ENCODE data around the gene ASIC1.
A peak's percentile ranks its signal among the peaks of the same experiment; 100 is the strongest.
"Not testable (repeated sequence)": the region's sequence is repeated elsewhere in the genome, so short reads cannot be mapped to it uniquely, and the experiment has no call there.

Gene ASIC1

DNA sequence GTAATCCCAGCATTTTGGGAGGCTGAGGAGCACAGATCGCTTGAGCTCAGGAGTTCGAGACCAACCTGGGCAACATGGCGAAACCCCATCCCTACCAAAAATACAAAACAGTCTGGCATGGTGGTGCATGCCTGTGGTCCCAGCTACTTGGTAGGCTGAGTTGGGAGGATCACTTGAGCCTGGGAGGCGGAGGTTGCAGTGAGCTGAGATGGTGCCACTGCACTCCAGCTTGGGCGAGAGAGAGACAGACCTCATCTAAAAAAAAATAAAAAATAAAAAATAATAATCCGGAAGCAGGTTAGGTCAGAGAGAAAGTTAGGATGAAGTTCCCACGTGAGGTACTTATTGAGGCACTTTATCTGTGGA is 27.0 kb downstream of the ASIC1 start:
- DNase-seq, result not testable (repeated sequence)

DNA sequence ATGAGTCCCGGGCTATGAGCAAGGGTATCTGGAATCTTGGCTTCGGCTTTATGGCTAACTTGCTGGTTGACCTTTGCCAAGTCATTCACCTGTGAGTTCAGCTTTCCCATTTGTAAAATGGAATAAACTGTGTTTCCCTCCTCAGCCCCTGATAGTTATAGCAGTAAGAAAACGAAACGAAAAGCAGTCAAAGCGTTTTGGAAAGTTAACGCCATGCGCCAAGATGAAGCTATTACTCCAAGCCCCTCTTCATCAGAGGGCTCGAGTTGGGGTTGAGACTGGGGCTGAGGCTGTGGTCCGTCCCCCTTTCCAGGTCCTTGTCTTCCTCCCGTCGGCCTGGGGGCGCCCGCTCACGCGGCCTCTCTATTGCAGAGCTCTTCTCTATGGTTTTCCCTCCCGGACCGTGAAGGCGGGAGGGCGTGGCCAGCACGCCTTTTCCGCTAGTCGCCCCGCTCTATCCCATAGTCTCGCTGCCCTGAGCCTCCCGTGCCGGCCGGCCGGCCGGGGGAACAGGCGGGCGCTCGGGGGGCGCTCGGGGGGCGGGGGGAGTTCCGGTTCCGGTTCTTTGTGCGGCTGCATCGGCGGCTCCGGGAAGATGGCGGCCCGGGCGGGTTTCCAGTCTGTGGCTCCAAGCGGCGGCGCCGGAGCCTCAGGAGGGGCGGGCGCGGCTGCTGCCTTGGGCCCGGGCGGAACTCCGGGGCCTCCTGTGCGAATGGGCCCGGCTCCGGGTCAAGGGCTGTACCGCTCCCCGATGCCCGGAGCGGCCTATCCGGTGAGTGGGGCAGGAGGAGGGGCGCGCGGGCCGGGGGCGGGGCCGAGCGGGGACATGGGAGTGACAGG is 27.6 kb downstream of the ASIC1 start, which contains the start of gene SMARCD1:
TSS of gene SMARCD1 (plus strand) at position 568 of the 840 bp plus-strand sequence. CDS start at position 596, 28 bp downstream.
- DNase-seq, result peak; percentile 63 to 95 (median 89)

DNA sequence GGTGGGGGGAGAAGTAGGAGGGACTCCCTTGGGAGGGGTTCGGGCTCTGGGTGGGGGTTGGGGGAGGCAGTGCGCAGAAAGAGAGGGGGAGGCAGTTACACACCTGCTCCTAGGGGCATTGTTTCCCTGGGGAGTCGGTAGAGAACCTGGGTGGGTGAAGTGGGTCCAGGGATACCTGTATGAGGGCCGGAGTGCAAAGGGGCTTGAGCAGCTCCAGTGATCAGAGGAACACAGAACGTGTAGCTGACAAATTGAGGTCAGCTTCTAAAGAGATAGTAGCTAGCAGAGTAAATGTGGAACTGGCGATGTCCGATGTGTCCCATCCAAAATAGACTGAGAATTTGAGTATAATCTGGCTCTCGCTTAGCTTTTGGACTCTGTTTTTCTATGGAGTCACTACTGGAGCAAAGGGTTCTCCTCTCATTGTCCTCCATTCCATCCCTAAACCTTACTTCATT is 28.2 kb downstream of the ASIC1 start:
- peak in 1 of 56 donors; percentile 38 for DNase-seq

DNA sequence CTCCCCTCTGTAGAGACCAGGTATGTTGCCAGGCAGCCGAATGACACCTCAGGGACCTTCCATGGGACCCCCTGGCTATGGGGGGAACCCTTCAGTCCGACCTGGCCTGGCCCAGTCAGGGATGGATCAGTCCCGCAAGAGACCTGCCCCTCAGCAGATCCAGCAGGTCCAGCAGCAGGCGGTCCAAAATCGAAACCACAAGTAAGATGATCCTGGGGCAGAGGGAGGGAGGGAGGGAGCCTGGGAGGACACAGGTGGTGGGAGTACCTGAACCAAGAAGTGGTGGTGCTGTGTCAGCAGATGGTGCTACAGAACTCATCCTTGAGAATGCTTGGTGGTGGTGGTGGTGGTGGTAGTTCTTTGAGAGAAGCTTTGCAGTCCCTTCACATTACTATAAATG is 28.8 kb downstream of the ASIC1 start:
- no peak for DNase-seq

DNA sequence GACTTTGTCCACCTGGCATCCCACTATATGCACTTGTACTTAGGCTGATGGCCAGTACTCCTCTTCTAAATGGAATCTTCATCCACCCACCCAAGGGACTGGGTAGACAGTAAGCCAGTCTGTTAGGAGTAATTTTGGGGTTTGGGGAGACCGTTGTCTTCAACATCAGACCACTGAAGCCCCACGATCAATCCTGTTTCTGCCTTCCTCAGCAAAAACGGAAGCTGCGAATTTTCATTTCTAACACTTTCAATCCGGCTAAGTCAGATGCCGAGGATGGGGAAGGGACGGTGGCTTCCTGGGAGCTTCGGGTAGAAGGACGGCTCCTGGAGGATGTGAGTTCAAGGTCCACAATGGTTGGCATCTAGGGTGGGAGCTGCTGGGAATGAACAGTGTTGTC is 29.8 kb downstream of the ASIC1 start:
- no peak for DNase-seq

DNA sequence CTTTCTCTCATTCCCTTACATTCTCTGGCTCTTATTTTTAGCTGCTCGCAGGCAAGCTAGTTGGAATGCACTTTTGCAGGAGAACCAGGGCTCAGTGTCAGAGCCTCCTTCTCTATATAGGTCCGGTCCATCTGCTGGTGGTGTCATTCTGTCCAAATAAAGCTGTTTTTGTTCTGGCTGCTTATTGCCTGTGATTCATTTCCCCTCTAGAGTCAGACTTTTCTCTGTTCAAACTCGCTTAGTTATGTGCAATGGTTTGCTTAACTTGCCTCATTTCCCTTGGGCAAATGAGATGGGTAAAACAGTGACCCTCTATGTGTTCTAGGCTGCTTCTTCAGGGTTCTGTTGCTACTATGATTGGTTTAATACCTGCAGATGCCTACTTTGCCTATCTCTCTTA is 30.6 kb downstream of the ASIC1 start:
- no peak for DNase-seq

DNA sequence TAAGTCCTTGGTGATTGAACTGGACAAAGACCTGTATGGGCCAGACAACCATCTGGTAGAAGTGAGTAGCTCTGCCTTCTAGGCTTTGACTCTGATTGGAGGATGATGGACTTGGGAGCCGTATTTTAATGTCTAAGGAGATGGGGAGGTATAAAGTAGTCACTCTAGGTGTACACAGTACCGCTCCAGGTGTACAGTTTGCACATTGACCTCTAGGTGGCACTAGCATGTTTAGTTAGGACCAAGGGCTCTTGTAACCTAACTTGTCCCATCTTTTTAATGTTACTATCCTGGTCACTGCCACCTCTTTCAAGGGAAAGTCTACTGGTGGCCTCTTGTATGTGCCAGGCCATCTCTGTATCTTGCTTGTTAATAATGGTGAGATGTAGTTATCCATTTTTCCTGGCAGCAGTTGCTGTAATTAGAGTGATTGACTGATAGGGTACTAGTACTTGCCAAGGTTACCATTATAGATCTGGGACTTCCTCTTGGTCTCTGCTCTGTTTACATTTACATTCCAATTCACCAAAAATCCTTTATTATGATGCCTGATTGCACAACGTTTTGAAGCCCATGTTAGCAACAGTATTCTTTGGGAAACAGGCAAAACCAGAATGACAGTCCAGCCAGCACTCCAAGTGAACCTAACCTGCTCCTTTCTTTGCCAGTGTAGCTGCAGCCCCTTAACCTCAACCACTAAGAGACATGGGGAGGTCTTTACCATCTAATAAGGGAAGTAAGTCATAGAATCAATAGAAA is 31.4 kb downstream of the ASIC1 start:
- DNase-seq, result peak in 13 of 56 donors; percentile 10 to 55 (median 19)

DNA sequence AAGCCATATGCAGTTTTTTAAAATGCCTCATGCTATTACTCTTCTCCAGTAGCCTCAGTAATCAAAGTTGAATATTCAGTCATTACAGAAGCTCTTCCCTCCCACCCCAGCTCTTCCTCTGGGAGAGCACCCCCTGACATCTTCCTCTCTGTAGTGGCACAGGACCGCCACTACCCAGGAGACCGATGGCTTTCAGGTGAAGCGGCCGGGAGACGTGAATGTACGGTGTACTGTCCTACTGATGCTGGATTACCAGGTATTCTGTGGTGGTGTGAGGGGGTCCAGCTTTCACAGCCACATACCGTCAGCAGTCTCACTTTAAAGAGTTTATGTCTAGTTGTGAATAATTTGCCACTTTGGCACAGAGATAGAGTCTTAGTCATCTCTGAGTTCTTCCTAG is 32.3 kb downstream of the ASIC1 start:
- DNase-seq, result no peak

DNA sequence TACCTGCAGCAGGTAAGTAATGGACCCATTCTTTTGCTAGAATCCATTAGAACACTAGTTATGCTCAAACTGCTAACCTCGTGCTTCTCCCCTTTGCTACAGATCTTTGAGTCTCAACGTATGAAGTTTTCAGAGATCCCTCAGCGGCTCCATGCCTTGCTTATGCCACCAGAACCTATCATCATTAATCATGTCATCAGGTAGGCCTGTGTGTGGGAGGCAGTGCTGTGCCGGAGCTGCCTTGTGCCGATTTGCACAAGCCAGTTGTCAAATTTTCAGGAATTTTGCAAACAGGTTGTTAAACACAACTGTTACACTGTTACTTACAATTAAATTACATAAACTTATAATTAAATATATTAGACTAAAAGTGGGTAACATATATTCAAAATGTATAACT is 33.0 kb downstream of the ASIC1 start:
- DNase-seq, result no peak

DNA sequence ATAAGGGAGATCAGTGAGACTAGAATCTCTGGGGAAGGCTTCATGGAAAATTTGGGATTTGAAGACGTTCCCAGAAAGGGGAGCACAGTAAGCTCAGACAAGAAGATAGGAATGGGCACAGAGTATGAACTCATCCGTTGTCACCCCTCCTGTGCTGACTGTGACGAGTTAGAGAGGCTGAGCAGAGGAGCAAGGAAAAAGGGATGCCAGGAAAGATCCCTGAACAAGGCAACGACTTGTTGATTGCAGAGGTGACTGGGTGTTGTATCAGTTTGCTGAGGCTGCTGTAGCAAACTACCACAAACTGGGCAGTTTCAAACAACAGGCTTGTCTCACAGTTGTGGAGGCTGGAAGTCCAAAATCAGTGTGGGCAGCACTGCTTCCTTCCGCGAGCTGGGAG is 40.6 kb downstream of the ASIC1 start:
- no peak for DNase-seq

DNA sequence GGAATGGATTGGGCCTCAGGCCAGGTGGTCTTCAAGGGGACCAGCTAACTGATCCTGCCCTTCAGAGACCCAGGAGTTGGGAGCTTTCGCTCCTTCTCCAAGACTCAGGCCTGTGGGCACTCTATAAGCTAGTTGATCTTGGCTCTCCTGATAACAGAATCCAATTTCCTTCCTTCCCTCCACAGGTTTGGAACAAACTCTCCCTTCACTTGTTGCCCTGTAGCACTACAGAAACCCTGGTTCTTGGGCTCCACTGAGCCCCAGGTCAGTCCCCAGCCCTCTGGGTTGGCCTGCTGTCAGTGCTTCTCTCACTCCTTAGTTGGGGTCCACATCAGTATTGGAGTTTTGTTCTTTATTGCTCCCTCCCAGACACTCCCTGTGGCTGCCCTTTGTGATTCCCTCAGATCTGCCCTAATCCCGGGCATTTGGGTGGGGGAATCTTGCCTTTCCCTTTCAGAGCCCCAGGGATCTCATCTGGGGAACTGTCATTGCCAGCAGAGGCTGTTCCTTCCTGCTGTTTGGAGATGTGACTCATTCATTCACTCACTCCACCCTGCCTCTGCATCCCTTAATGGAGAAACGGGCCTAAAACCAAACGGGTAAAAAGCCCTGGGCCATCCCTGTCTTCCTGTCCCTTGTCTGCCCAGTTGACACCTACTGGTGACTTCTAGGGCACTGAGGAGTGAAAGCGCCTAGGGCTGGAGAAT is 42.1 kb downstream of the ASIC1 start:
- no peak for DNase-seq

DNA sequence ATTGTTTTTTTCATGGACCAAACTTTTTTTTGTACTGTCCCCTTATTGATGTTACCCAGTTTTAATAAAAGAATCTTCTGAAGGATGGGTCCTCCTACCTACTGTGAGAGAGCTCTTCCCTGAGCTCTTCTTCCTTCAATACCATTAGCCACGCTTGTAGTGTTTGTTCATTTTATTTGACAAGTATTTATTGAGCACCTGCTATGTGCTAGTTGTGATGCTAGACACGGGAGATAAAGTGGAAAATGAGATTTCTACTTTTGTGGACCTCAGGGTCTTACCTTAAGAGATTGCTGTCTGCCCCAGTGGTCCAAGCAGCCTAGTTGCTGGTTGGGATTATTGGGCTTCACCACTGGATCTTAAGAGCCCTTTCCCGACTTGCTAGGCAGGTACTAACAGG is 43.2 kb downstream of the ASIC1 start:
- DNase-seq, result no peak

DNA sequence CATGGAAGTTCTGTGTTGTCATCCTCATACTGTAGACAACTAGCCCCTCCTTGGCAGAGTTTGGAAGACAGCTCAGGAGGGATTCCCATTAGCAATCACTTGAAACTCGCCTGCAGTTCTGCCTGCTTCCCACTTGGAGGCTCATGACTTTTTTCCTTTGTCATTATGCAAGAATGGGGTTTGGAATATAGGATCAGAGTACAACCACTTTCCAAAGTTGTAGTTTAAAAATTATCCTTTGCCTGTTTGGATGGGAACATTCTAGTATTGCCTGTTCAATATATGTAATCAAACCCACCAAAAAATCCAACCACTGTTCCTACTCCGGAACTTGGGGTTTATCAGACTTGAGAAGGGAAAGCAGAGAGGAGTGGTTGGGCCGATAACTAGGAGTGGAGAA is 44.3 kb downstream of the ASIC1 start:
- peak in 5 of 56 donors; percentile 16 to 48 (median 24) for DNase-seq

DNA sequence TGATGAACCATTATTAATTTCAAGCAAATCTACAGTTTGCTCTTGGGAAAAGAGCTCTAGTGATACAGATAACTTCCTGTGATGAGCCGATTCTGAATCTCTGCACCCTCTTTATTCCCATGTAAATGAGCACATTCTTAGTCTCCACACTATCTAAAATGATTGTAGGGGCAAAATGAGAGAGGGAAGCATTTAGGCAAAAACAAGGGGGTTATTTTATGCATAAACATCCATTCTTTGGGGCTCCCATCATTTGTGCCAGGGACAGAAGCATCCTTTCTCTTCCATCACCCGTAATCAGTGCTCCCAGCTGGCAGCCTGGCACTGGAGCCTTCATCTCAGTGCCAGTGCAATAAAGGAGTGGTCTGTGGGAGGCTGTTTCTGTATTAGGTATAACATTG is 44.7 kb downstream of the ASIC1 start:
- peak in 37 of 56 donors; percentile 17 to 78 (median 37) for DNase-seq

DNA sequence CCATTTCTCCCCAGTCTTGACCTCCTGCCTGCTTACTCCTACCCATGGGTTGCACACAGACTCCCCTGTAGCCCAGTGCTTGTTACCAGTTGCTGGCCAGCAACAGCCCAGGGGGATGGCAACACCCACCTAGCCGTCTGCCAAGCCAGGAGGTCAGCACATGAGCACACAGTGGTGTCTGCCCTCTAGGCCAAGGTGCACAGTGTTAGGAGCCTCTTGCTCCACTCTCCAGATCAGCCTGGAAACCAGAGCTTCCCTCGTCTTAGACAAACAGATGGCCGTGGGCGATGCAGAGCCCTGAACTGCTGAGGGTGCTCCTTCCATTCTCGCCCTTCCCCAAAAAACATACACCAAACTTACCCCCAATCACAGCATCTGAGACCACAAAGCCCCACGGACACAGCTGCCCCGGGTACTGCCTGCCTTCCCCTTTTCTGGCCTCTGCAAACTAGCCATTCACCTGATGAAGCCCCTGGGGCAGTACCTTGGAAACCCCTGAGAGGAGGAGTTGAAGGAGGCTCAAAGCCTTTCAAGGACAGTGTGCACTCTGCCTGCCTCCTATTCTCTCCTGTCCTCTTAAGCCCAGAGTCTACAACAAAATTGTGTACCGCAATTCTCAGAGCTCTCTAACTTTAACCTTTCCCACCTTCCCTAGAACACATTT is 45.4 kb downstream of the ASIC1 start:
- DNase-seq, result peak in 8 of 56 donors; percentile 15 to 59 (median 50)

DNA sequence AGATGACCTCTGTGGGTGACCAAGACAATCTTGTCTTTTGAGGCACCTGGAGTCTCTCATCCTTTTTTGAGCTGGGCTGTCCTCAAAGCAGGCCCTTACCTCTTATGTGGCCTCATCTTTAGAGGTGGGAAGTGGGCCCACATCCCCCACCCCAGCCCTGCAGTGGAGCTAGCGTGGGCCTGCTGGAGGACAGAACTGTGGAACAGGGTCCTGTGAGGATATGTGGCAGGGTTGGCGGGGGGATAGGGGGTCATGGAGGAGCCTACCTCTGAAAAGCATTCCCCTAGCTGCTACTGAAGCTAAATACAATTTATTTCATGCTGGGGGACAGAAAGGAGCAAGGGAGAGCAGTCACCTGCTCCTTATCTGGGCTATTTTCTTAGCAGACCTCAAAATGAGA is 46.0 kb downstream of the ASIC1 start:
- DNase-seq, result no peak

DNA sequence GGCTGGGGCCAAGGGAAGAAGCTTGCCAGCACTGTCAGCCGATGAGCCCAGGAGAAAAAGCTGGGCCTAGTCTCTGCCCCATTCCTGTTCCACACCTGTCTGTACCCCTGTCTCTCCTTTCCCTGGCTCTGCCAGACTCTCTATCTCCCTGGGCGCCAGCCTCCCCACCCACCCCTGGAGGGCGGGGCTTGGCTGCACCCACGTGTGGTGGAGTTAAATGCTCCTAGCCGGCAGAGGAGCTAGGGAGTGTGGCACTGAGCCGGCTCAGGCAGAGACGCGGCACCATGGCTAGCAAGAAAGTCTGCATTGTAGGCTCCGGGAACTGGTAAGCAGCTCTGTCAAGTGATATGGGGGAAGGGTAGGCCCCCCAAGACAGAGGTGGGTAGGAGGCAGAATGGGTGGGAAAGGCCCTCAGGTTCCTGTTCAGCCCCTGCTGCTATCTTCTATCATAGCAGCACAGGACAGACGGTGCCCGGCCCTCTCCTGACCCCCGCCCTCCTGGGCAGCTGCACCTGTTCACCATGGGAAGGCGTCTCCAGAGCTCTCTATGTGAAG is 46.4 kb downstream of the ASIC1 start, which contains the start of gene GPD1:
TSS of gene GPD1 (plus strand) at position 242 of the 555 bp plus-strand sequence. CDS start at position 285, 43 bp downstream.
- DNase-seq, result peak in 47 of 56 donors; percentile 23 to 83 (median 60)

DNA sequence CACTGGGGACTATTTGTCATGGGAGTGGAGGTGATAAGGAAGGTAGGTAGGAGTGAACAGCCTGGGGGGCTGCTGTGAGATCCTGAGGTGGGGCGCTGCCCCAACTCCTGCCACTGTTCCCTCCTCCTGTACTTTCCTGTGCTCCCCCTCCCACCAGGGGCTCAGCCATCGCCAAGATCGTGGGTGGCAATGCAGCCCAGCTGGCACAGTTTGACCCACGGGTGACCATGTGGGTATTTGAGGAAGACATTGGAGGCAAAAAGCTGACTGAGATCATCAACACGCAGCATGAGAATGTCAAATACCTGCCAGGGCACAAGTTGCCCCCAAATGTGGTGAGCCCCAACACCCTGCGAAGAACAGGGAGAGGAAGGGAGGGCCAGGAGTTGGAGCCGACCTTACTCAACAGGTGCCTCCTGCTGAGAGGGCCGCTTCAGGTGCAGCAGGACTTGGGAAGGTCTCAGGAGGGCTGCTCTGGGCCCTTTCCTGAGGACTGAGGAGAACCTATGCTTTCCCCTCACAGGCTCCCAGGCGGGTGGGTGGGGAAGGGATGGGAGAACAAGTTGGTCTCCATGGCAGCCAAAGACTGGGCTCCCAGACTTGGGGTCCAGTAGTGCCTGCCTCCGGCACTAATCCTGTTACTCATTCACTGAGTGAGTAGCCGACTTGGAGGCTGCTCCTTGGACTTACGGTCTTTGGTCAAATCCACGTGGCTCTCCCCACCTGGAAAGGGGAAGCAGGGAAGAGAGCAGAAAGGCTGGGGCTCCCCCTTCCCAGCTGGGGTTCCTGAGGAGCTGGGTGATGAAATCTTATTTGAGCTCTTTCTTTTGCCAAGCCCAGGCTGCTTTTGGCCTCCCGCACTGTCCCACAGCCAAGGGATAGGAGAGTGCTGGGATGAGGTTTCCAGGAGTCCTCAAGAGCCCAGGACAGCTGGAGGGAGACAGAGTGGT is 47.3 kb downstream of the ASIC1 start:
- no peak for DNase-seq

DNA sequence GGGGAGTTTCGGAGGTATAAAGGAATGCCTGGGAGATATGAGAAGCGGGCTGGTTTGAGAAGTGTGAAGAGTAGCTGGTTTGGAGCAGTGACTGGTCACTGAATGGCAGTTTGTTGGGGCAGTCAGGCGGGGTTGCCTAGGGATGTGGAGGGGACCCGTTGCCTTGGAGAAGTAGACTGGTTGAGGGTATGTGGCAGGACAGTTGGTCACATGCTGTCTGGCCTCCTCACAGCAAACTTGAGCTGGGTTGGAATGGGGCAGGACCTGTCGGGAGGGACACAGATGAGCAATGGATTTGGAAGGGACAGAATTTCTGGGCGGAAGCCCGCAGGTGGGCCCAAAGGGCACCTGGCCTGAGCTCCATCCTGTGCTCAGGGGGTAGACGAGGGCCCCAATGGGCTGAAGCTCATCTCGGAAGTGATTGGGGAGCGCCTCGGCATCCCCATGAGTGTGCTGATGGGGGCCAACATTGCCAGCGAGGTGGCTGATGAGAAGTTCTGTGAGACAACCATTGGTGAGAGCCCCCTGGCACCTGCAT is 48.6 kb downstream of the ASIC1 start:
- DNase-seq, result no peak
